Measurements from ENCODE around the gene CLK1. TPM values are rescaled to one million over a fixed set of nuclear protein-coding genes. Genes with fewer than 3 reads are reported as not detected.

CLK1 gene
- total RNA-seq, 1 experiment from 2014 or later: 46.6 TPM

DNA sequence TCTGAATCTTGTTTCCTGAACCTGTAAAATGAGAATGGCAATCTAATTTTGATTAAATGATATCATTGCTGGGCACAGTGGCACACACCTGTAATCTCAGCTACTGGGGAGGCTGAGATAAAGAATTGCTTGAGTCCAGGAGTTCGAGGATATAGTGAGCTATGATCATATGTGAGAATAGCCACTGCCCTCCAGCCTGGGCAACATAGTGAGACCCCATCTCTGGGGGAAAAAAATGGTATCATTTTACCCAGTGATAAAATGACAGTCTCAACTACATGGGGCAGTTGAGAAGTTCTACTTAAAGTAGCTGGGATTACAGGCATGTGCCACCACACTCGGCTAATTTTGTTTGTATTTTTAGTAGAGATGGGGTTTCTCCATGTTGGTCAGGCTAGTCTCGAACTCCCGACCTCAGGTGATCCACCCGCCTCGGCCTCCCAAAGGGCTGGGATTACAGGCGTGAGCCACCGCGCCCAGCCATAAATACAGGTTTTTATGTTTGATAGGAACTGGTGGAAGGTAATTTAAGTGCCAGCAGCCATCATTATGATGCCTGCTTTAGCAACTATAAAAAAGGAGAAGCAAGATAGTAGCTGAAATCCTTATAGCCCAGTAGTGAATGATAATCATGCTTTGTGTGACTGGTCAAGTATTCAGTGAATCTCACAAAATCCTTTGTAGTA lies 35.7 kb downstream of the CLK1 start:
- DNase-seq (ENCODE audit: low read depth, low spot score): no peak
- intact Hi-C loops (cut with micrococcal nuclease; ENCODE audit: unreplicated experiment): no loop called here
- in situ Hi-C loops (cut with HindIII; ENCODE audit: low pct_unique_long_range_greater_than_20kb, low sequenced_read_pairs): no loop called here
- peak; percentile 14; the same call in 1 of the 2 replicates for ATAC-seq
- no TSS peak for BruUV-seq (replicated peaks)
- ChIA-PET POLR2A (no interaction called here), CTCF (no interaction called here)
- no peaks in the 10 kb centered on the region for H3K4me1 ChIP-seq (ENCODE audit: control insufficient read depth, insufficient read depth, low read length)
- peaks cover 4% of the 10 kb centered on the region for H3K36me3 ChIP-seq (ENCODE audit: control insufficient read depth, insufficient read depth, low read length)
- no peaks in the 10 kb centered on the region for H3K9me3 ChIP-seq (ENCODE audit: control insufficient read depth, insufficient read depth, low read depth, low read length)
- H3K27me3 ChIP-seq (ENCODE audit: control insufficient read depth, insufficient read depth, low read length): no peaks in the 10 kb centered on the region
- no peak overlapping the region for H3K4me3 ChIP-seq (ENCODE audit: low read depth in 2 of 2, low read length in 2 of 2)
- TF ChIP-seq SIN3A (IDR thresholded peaks at IDR 0.05; ENCODE audit: borderline replicate concordance, insufficient read depth, low read depth, low read length) (no peak), POLR2AphosphoS5 (IDR thresholded peaks at IDR 0.05; ENCODE audit: low read depth, low read length) (no peak), TCF7L2 (IDR thresholded peaks at IDR 0.05; ENCODE audit: low read depth, low read length) (no peak)
- TF ChIP-seq, protein P1, sequence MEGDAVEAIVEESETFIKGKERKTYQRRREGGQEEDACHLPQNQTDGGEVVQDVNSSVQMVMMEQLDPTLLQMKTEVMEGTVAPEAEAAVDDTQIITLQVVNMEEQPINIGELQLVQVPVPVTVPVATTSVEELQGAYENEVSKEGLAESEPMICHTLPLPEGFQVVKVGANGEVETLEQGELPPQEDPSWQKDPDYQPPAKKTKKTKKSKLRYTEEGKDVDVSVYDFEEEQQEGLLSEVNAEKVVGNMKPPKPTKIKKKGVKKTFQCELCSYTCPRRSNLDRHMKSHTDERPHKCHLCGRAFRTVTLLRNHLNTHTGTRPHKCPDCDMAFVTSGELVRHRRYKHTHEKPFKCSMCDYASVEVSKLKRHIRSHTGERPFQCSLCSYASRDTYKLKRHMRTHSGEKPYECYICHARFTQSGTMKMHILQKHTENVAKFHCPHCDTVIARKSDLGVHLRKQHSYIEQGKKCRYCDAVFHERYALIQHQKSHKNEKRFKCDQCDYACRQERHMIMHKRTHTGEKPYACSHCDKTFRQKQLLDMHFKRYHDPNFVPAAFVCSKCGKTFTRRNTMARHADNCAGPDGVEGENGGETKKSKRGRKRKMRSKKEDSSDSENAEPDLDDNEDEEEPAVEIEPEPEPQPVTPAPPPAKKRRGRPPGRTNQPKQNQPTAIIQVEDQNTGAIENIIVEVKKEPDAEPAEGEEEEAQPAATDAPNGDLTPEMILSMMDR (IDR thresholded peaks at IDR 0.05): no peak
- TF ChIP-seq, protein P2, sequence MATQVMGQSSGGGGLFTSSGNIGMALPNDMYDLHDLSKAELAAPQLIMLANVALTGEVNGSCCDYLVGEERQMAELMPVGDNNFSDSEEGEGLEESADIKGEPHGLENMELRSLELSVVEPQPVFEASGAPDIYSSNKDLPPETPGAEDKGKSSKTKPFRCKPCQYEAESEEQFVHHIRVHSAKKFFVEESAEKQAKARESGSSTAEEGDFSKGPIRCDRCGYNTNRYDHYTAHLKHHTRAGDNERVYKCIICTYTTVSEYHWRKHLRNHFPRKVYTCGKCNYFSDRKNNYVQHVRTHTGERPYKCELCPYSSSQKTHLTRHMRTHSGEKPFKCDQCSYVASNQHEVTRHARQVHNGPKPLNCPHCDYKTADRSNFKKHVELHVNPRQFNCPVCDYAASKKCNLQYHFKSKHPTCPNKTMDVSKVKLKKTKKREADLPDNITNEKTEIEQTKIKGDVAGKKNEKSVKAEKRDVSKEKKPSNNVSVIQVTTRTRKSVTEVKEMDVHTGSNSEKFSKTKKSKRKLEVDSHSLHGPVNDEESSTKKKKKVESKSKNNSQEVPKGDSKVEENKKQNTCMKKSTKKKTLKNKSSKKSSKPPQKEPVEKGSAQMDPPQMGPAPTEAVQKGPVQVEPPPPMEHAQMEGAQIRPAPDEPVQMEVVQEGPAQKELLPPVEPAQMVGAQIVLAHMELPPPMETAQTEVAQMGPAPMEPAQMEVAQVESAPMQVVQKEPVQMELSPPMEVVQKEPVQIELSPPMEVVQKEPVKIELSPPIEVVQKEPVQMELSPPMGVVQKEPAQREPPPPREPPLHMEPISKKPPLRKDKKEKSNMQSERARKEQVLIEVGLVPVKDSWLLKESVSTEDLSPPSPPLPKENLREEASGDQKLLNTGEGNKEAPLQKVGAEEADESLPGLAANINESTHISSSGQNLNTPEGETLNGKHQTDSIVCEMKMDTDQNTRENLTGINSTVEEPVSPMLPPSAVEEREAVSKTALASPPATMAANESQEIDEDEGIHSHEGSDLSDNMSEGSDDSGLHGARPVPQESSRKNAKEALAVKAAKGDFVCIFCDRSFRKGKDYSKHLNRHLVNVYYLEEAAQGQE (IDR thresholded peaks at IDR 0.05; ENCODE audit: insufficient read depth in 1 of 2, low read depth in 2 of 2, low read length in 1 of 2): no peak
- H3K27ac ChIP-seq (ENCODE audit: low read length): no peak overlapping the region

GRCh38 chr2:200828104-200828503 lies 36.4 kb downstream of the CLK1 start:
- Histone ChIP-seq H3K36me3 (ENCODE audit: control insufficient read depth, insufficient read depth, low read length) (peaks cover 4% of the 10 kb centered on the region), H3K4me3 (ENCODE audit: low read depth in 2 of 2, low read length in 2 of 2) (no peak overlapping the region), H3K9me3 (ENCODE audit: control insufficient read depth, insufficient read depth, low read depth, low read length) (no peaks in the 10 kb centered on the region), H3K27ac (ENCODE audit: low read length) (no peak overlapping the region), H3K4me1 (ENCODE audit: control insufficient read depth, insufficient read depth, low read length) (no peaks in the 10 kb centered on the region), H3K27me3 (ENCODE audit: control insufficient read depth, insufficient read depth, low read length) (no peaks in the 10 kb centered on the region)
- ChIA-PET POLR2A (no interaction called here), CTCF (no interaction called here)
- no TSS peak for BruUV-seq (replicated peaks)
- 0 out of 2 replicates have a peak, but pooled peaks have one; percentile 35 for ATAC-seq
- no peak for DNase-seq (ENCODE audit: low read depth, low spot score)
- in situ Hi-C loops (cut with HindIII; ENCODE audit: low pct_unique_long_range_greater_than_20kb, low sequenced_read_pairs) (no loop called here), intact Hi-C loops (cut with micrococcal nuclease; ENCODE audit: unreplicated experiment) (no loop called here)
- TF ChIP-seq, protein P2 (IDR thresholded peaks at IDR 0.05; ENCODE audit: insufficient read depth in 1 of 2, low read depth in 2 of 2, low read length in 1 of 2): no peak
- TF ChIP-seq SIN3A (IDR thresholded peaks at IDR 0.05; ENCODE audit: borderline replicate concordance, insufficient read depth, low read depth, low read length): no peak
- no peak for TF ChIP-seq POLR2AphosphoS5 (IDR thresholded peaks at IDR 0.05; ENCODE audit: low read depth, low read length)
- no peak for TF ChIP-seq TCF7L2 (IDR thresholded peaks at IDR 0.05; ENCODE audit: low read depth, low read length)
- TF ChIP-seq, protein P1 (IDR thresholded peaks at IDR 0.05): no peak

Measured in Panc1 (cell line).